Stimulated activated CD8-positive, alpha-beta memory T cell treated with anti-CD3 and anti-CD28 coated beads, Interleukin-12 subunit alpha, Interleukin-12 subunit beta, amount 100 ng/mL, for 4 hours (primary cell): Measurements from ENCODE around the gene GAN.

Experiments
- DNase-seq: peaks from one replicate; pipeline ENCODE4 v3.0.0-alpha.2; 2020; ENCODE audit warnings: low read depth

Gene GAN

GRCh38 chr16:81431554-81432353 lies 117.0 kb downstream of the GAN start:
- DNase-seq = no peak

- no peak for DNase-seq
Measured at GRCh38 chr16:81432937-81433557, 118.3 kb downstream of the GAN start.

GRCh38 chr16:81435103-81435502 lies 120.3 kb downstream of the GAN start:
- DNase-seq = no peak

GRCh38 chr16:81435567-81435966 lies 120.8 kb downstream of the GAN start:
- no peak for DNase-seq

GRCh38 chr16:81436386-81436785 lies 121.6 kb downstream of the GAN start:
- DNase-seq = no peak

GRCh38 chr16:81437865-81438264 lies 123.1 kb downstream of the GAN start:
- no peak for DNase-seq
